HepG2 (cell line): ENCODE results near the gene KAT7. TPM values are rescaled to one million over a fixed set of nuclear protein-coding genes. Genes with fewer than 3 reads are reported as not detected.

Experiments
- CENPT ChIP-seq: sonication (generic); formaldehyde crosslinking; IDR thresholded peaks from 2 replicates; pipeline ENCODE4 v1.8.0; 2022; ENCODE audit warnings: low read depth, mild to moderate bottlenecking, moderate library complexity, missing genetic modification reagents
- DPF2 ChIP-seq: sonication (generic); formaldehyde crosslinking; IDR thresholded peaks from 2 replicates; pipeline ENCODE4 v1.4.0; 2020; ENCODE audit warnings: mild to moderate bottlenecking, low read depth, missing genetic modification reagents, borderline replicate concordance
- JARID2 ChIP-seq: sonication (generic); formaldehyde crosslinking; IDR thresholded peaks from 2 replicates; pipeline ENCODE4 v1.8.1; 2023; ENCODE audit warnings: missing genetic modification reagents, inconsistent platforms; ENCODE audit not compliant: insufficient replicate concordance
- MYNN ChIP-seq: sonication (generic); formaldehyde crosslinking; IDR thresholded peaks from 2 replicates; pipeline ENCODE4 v1.4.0; 2020; ENCODE audit warnings: mild to moderate bottlenecking, low read depth, missing genetic modification reagents
- NFKB2 ChIP-seq: sonication (generic); formaldehyde crosslinking; IDR thresholded peaks from 2 replicates; pipeline ENCODE4 v1.4.0; 2020; ENCODE audit warnings: missing genetic modification reagents, borderline replicate concordance
- PLRG1 ChIP-seq: fragments of 450-650 bp; conservative IDR thresholded peaks from 2 replicates; pipeline ENCODE4 v1.6.1; 2016
- RELA ChIP-seq: sonication (generic); formaldehyde crosslinking; IDR thresholded peaks from 2 replicates; pipeline ENCODE4 v1.4.0; 2020; ENCODE audit warnings: missing genetic modification reagents
- RFX1 ChIP-seq: fragments of 450-650 bp; IDR thresholded peaks from 2 replicates; pipeline ENCODE4 v1.6.1; 2017
- SMARCE1 ChIP-seq: fragments of 450-650 bp; IDR thresholded peaks from 2 replicates; pipeline ENCODE4 v1.6.1; 2017; ENCODE audit warnings: borderline replicate concordance
- SP1 ChIP-seq, 2 experiments: fragments of 450-650 bp in 1 of 2; sonication (generic) in 1 of 2; formaldehyde crosslinking in 1 of 2; IDR thresholded peaks; 2 replicates each; pipeline versions ENCODE4 v1.4.0 to v1.6.1; 2016 to 2020; ENCODE audit warnings: missing genetic modification reagents in 1 of 2
- STAG1 ChIP-seq: sonication (generic); formaldehyde crosslinking; IDR thresholded peaks from 2 replicates; pipeline ENCODE4 v1.4.0; 2020; ENCODE audit warnings: missing genetic modification reagents
- ZFP90 ChIP-seq: sonication (generic); formaldehyde crosslinking; IDR thresholded peaks from 2 replicates; pipeline ENCODE4 v1.8.0; 2022; ENCODE audit warnings: missing genetic modification reagents, mild to moderate bottlenecking, inconsistent platforms, borderline replicate concordance
- ZNF44 ChIP-seq: sonication (generic); formaldehyde crosslinking; IDR thresholded peaks from 2 replicates; pipeline ENCODE4 v1.5.1; 2020; ENCODE audit warnings: mild to moderate bottlenecking, missing genetic modification reagents
- ZNF557 ChIP-seq: sonication (generic); formaldehyde crosslinking; IDR thresholded peaks from 2 replicates; pipeline ENCODE4 v1.4.0; 2020; ENCODE audit warnings: missing genetic modification reagents
- ZNF570 ChIP-seq: sonication (generic); formaldehyde crosslinking; IDR thresholded peaks from 2 replicates; pipeline ENCODE4 v1.4.0; 2020; ENCODE audit warnings: mild to moderate bottlenecking, missing genetic modification reagents, borderline replicate concordance
- ZNF792 ChIP-seq: IDR thresholded peaks from 2 replicates; pipeline ENCODE4 v1.6.1; 2016
- polyA plus RNA-seq, 8 experiments: library from polyadenylated mRNA; depleted of rRNA in 3 of 8; stranded (reverse) in 7 of 8; unstranded in 1 of 8; fragments of >200 nt; fragmentation: Illumina TruSeq in 4 of 8; extraction: Trizol in 4 of 8; gene quantifications; 2 replicates each; pipeline versions ENCODE4 v1.2.1 to v1.2.3, GENCODE V29; 2011 to 2016; ENCODE audit warnings: low read depth in 4 of 8, missing spikeins in 1 of 8, mixed read lengths in 1 of 8; ENCODE audit not compliant: insufficient read depth in 1 of 8
- total RNA-seq, 5 experiments: library from RNA; depleted of rRNA; stranded (reverse); fragments of >200 nt; fragmentation: Illumina TruSeq; extraction: Trizol; gene quantifications; 2 replicates each; pipeline ENCODE4 v1.2.3, GENCODE V29; 2016; ENCODE audit warnings: low read depth in 1 of 5
- TF ChIP-seq, protein P1 (sequence below): sonication (generic); formaldehyde crosslinking; IDR thresholded peaks from 2 replicates; pipeline ENCODE4 v1.5.1; 2020; ENCODE audit warnings: mild to moderate bottlenecking, missing genetic modification reagents, moderate library complexity
- TF ChIP-seq, protein P2 (sequence below): sonication (generic); formaldehyde crosslinking; IDR thresholded peaks from 2 replicates; pipeline ENCODE4 v1.5.0; 2020; ENCODE audit warnings: mild to moderate bottlenecking, low read depth, missing genetic modification reagents, borderline replicate concordance
- TF ChIP-seq, protein P3 (sequence below): IDR thresholded peaks from 2 replicates; pipeline ENCODE4 v1.6.1; 2016
- TF ChIP-seq, protein P4 (sequence below): sonication (generic); formaldehyde crosslinking; IDR thresholded peaks from 2 replicates; pipeline ENCODE4 v1.5.0; 2020; ENCODE audit warnings: mild to moderate bottlenecking, missing genetic modification reagents
- TF ChIP-seq, protein P5 (sequence below): conservative IDR thresholded peaks from 2 replicates; pipeline ENCODE4 v1.6.1; 2018; ENCODE audit warnings: missing genetic modification reagents

The KAT7 gene
- total and polyA plus RNA-seq, 2 of the 13 experiments (the other 11 are each of a cell fraction or from before 2014, with no cell fraction given) = 21.2 to 39.2 TPM

DNA sequence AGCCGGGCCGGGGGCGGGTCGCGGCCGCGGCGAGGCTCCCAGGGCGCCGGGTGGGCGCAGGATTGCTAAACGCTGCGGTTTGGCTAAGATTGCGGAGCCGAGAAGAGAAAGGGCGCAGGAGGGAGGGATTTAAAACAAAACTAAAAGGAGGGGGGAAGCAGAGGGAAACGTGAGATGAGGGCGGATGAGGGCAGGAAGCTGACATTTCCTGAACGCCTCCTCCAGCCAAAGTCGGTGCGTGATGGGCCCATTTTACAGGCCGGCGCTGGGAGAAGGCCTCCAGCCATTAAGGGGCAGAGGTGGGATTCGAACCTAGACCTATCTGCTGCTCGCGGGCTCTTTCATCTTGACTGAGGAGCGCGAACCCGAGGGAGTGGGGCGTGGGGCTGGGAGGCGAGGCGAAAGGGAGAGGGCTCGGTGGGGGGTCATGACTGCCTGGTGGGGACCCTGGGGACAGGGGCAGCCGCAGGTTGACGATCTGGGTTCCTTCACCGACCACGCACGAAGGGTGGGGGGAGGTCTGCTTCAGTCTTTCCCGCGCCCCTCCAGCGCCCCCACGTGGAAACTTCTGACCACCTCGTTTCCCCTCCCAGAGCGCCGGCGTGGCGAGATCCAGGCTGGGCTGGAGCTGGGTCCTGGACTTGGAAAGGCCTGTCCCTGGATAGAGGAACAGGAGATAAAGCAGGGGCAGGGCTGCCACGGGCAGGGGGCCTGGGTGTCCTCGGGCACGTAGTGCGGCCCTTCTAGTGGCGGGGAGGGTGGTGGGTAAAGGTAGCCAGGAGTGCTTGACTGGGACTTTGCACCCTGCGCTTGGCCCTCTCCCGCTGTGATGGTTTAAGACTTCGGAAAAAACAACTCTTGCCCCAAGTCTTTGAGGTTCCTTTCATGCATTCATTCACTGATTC, 63.2 kb downstream of the KAT7 start (continued):
- TF ChIP-seq, protein P1, sequence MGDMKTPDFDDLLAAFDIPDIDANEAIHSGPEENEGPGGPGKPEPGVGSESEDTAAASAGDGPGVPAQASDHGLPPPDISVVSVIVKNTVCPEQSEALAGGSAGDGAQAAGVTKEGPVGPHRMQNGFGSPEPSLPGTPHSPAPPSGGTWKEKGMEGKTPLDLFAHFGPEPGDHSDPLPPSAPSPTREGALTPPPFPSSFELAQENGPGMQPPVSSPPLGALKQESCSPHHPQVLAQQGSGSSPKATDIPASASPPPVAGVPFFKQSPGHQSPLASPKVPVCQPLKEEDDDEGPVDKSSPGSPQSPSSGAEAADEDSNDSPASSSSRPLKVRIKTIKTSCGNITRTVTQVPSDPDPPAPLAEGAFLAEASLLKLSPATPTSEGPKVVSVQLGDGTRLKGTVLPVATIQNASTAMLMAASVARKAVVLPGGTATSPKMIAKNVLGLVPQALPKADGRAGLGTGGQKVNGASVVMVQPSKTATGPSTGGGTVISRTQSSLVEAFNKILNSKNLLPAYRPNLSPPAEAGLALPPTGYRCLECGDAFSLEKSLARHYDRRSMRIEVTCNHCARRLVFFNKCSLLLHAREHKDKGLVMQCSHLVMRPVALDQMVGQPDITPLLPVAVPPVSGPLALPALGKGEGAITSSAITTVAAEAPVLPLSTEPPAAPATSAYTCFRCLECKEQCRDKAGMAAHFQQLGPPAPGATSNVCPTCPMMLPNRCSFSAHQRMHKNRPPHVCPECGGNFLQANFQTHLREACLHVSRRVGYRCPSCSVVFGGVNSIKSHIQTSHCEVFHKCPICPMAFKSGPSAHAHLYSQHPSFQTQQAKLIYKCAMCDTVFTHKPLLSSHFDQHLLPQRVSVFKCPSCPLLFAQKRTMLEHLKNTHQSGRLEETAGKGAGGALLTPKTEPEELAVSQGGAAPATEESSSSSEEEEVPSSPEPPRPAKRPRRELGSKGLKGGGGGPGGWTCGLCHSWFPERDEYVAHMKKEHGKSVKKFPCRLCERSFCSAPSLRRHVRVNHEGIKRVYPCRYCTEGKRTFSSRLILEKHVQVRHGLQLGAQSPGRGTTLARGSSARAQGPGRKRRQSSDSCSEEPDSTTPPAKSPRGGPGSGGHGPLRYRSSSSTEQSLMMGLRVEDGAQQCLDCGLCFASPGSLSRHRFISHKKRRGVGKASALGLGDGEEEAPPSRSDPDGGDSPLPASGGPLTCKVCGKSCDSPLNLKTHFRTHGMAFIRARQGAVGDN (CRISPR knock-in tag) = peak; percentile 86
- TF ChIP-seq ZNF557 (CRISPR knock-in tag) = no peak
- TF ChIP-seq ZFP90 (CRISPR knock-in tag) = peak; percentile 13; the same call in 1 of the 2 replicates
- no peak for TF ChIP-seq ZNF570 (CRISPR knock-in tag)
- no peak for TF ChIP-seq JARID2
- no peak for TF ChIP-seq PLRG1
- no peak for TF ChIP-seq RFX1
- TF ChIP-seq, protein P2, sequence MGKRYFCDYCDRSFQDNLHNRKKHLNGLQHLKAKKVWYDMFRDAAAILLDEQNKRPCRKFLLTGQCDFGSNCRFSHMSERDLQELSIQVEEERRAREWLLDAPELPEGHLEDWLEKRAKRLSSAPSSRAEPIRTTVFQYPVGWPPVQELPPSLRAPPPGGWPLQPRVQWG (CRISPR knock-in tag) = no peak
- no peak for TF ChIP-seq MYNN (CRISPR knock-in tag)
- TF ChIP-seq, protein P3, sequence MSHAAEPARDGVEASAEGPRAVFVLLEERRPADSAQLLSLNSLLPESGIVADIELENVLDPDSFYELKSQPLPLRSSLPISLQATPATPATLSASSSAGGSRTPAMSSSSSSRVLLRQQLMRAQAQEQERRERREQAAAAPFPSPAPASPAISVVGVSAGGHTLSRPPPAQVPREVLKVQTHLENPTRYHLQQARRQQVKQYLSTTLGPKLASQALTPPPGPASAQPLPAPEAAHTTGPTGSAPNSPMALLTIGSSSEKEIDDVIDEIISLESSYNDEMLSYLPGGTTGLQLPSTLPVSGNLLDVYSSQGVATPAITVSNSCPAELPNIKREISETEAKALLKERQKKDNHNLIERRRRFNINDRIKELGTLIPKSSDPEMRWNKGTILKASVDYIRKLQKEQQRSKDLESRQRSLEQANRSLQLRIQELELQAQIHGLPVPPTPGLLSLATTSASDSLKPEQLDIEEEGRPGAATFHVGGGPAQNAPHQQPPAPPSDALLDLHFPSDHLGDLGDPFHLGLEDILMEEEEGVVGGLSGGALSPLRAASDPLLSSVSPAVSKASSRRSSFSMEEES (CRISPR knock-in tag) = no peak
- TF ChIP-seq SP1 (IDR thresholded peaks at IDR 0.05) = no peak
- TF ChIP-seq SP1 (CRISPR knock-in tag; IDR thresholded peaks at IDR 0.05) = peak; percentile 22; the same call in 1 of the 2 replicates
- TF ChIP-seq RELA (CRISPR knock-in tag) = no peak; the same call in 1 of the 2 replicates
- TF ChIP-seq, protein P4, sequence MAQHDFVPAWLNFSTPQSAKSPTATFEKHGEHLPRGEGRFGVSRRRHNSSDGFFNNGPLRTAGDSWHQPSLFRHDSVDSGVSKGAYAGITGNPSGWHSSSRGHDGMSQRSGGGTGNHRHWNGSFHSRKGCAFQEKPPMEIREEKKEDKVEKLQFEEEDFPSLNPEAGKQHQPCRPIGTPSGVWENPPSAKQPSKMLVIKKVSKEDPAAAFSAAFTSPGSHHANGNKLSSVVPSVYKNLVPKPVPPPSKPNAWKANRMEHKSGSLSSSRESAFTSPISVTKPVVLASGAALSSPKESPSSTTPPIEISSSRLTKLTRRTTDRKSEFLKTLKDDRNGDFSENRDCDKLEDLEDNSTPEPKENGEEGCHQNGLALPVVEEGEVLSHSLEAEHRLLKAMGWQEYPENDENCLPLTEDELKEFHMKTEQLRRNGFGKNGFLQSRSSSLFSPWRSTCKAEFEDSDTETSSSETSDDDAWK (CRISPR knock-in tag) = no peak
- TF ChIP-seq STAG1 (CRISPR knock-in tag) = peak; percentile 49
- TF ChIP-seq SMARCE1 = no peak
- TF ChIP-seq CENPT (CRISPR knock-in tag) = no peak
- no peak for TF ChIP-seq DPF2 (CRISPR knock-in tag)
- TF ChIP-seq, protein P5, sequence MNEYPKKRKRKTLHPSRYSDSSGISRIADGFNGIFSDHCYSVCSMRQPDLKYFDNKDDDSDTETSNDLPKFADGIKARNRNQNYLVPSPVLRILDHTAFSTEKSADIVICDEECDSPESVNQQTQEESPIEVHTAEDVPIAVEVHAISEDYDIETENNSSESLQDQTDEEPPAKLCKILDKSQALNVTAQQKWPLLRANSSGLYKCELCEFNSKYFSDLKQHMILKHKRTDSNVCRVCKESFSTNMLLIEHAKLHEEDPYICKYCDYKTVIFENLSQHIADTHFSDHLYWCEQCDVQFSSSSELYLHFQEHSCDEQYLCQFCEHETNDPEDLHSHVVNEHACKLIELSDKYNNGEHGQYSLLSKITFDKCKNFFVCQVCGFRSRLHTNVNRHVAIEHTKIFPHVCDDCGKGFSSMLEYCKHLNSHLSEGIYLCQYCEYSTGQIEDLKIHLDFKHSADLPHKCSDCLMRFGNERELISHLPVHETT (CRISPR knock-in tag) = no peak
- TF ChIP-seq ZNF792 = no peak
- TF ChIP-seq NFKB2 = peak; percentile 45; the same call in 1 of the 2 replicates
- no peak for TF ChIP-seq ZNF44
